Esophagus squamous epithelium (tissue), 4 donors: ENCODE results near the gene FRMD1.

Source experiments
- POLR2A ChIP-seq, 4 donors: fragments of 450-650 bp; IDR thresholded peaks; one replicate each; pipeline ENCODE4 v1.6.1; 2017; ENCODE audit warnings: antibody characterized with exemption in 4 of 4, mild to moderate bottlenecking in 4 of 4, moderate library complexity in 3 of 4
- TF ChIP-seq, protein P1 (sequence below), 6 experiments: fragments of 450-650 bp in 4 of 6; fragments of 200-600 bp in 2 of 6; sonication (generic) in 2 of 6; IDR thresholded peaks; one replicate each; pipeline ENCODE4 v1.5.1; 2016 to 2019; ENCODE audit warnings: antibody characterized with exemption in 6 of 6, mild to moderate bottlenecking in 4 of 6, moderate library complexity in 4 of 6

DNA sequence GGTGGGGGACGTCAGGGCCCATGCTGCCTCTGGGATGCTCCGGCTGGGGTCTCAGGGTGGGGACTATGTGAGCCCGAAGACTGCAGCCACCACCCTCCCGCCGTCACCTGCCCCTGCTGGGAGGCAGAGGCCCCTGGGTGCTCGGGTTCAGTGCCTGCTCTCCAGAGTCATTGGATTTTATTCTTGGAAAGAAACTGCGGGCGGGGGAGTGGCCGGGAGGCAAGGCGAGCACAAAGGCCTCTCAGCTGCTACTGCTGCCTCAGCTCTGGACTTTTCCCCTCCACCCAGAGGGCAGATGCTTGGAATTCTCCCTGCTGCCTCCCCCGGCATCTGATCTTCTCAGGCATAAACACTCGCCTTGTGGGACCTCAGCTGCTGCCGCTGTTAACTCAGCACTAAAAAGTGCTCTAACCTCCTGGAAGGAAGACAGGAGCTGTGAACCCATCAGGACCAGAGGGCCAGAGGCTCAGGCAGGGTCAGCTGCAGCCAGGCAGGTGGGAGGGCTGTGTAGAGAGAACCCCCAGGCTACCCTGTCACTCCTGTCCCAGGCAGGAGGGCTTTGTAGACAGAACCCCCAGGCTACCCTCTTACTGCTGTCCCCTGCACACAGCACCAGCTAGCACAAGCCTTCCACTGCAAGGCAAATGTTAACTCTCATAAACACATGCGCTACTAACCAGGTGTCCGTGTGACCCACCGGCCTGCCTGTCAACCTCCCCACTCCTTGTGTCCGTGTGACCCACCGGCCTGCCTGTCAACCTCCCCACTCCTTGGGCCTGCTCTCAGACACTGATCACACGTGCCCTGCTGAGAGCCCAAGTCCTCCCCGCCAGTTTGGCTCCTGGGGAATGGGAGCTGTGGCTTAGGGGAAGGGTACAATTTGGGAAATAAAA, 9.4 kb upstream of the FRMD1 start:
- TF ChIP-seq POLR2A (IDR thresholded peaks at IDR 0.05) = no peak
- TF ChIP-seq, protein P1, sequence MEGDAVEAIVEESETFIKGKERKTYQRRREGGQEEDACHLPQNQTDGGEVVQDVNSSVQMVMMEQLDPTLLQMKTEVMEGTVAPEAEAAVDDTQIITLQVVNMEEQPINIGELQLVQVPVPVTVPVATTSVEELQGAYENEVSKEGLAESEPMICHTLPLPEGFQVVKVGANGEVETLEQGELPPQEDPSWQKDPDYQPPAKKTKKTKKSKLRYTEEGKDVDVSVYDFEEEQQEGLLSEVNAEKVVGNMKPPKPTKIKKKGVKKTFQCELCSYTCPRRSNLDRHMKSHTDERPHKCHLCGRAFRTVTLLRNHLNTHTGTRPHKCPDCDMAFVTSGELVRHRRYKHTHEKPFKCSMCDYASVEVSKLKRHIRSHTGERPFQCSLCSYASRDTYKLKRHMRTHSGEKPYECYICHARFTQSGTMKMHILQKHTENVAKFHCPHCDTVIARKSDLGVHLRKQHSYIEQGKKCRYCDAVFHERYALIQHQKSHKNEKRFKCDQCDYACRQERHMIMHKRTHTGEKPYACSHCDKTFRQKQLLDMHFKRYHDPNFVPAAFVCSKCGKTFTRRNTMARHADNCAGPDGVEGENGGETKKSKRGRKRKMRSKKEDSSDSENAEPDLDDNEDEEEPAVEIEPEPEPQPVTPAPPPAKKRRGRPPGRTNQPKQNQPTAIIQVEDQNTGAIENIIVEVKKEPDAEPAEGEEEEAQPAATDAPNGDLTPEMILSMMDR (IDR thresholded peaks at IDR 0.05) = no peak
